H1 (cell line): ENCODE results near the gene SLC6A7. TPM values are rescaled to one million over a fixed set of nuclear protein-coding genes. Genes with fewer than 3 reads are reported as not detected.

Source experiments
- CTCF ChIA-PET: fragments of 300-600 bp; sonication (Branson Sonifier 250); formaldehyde crosslinking; loops from one replicate; lab custom pipeline; 2021; ENCODE audit not compliant: partially characterized antibody; lab: Charles Lee
- POLR2A ChIA-PET: fragments of 300-600 bp; sonication (Branson Sonifier 250); formaldehyde crosslinking; loops from one replicate; lab custom pipeline; 2021; ENCODE audit warnings: inconsistent platforms; ENCODE audit not compliant: partially characterized antibody; lab: Charles Lee
- DNase-seq, 2 experiments: peaks; one replicate each; pipeline versions ENCODE4 v3.0.0 to v3.0.0-alpha.2; 2010 to 2022; ENCODE audit warnings: low spot score in 2 of 2, low read depth in 1 of 2, mixed read lengths in 1 of 2
- FAIRE-seq: peaks from 2 replicates; lab custom pipeline; 2011; peaks lifted over from hg19 to GRCh38; lab: Jason Lieb, UNC
- H2AFZ ChIP-seq: 2 replicates; pipeline ENCODE4 v1.8.1; 2012; ENCODE audit warnings: low read length, inconsistent platforms
- H2AK5ac ChIP-seq: 2 replicates; pipeline ENCODE4 v1.6.1; 2013; ENCODE audit warnings: low read depth, low read length
- H2BK120ac ChIP-seq: replicated peaks from 2 replicates; pipeline ENCODE3; 2013; ENCODE audit warnings: low read depth, low read length, inconsistent platforms
- H2BK12ac ChIP-seq: 2 replicates; pipeline ENCODE4 v1.6.1; 2013; ENCODE audit warnings: low read depth, low read length
- H2BK15ac ChIP-seq: 2 replicates; pipeline ENCODE4 v1.6.1; 2013; ENCODE audit warnings: low read length
- H2BK20ac ChIP-seq: 2 replicates; pipeline ENCODE4 v1.6.1; 2013; ENCODE audit warnings: low read length
- H2BK5ac ChIP-seq: 2 replicates; pipeline ENCODE4 v1.6.1; 2013; ENCODE audit warnings: low read depth, low read length
- H3K14ac ChIP-seq: 2 replicates; pipeline ENCODE4 v1.6.1; 2013; ENCODE audit warnings: inconsistent platforms; ENCODE audit not compliant: insufficient read length
- H3K18ac ChIP-seq: 2 replicates; pipeline ENCODE4 v1.6.1; 2013; ENCODE audit warnings: low read length; ENCODE audit errors: extremely low read depth
- H3K23ac ChIP-seq: 2 replicates; pipeline ENCODE4 v1.6.1; 2013; ENCODE audit warnings: inconsistent platforms; ENCODE audit not compliant: insufficient read length
- H3K23me2 ChIP-seq: 2 replicates; pipeline ENCODE4 v1.6.1; 2013; ENCODE audit warnings: low read depth, low read length
- H3K27ac ChIP-seq: 2 replicates; pipeline ENCODE4 v1.6.1; 2011; ENCODE audit warnings: low read depth, low read length, inconsistent platforms
- H3K27me3 ChIP-seq, 4 experiments: replicated peaks in 1 of 4; 1 replicate in 1 of 4; 2 replicates in 3 of 4; pipeline versions ENCODE4 v1.6.1 to v1.8.1; 2011 to 2013; ENCODE audit warnings: low read length in 3 of 4, mild to moderate bottlenecking in 3 of 4, inconsistent platforms in 2 of 4, mixed read lengths in 2 of 4, moderate library complexity in 1 of 4; ENCODE audit not compliant: control insufficient read depth in 3 of 4, insufficient read depth in 3 of 4; ENCODE audit errors: extremely low read depth in 1 of 4
- H3K36me3 ChIP-seq, 4 experiments: 2 replicates each; pipeline versions ENCODE4 v1.6.1 to v1.8.1; 2011 to 2013; ENCODE audit warnings: mild to moderate bottlenecking in 4 of 4, low read length in 3 of 4, moderate library complexity in 2 of 4, control low read depth in 1 of 4, inconsistent platforms in 1 of 4; ENCODE audit not compliant: insufficient read depth in 4 of 4, control insufficient read depth in 2 of 4
- H3K4ac ChIP-seq: replicated peaks from 2 replicates; pipeline ENCODE3; 2013; ENCODE audit warnings: low read length, low read depth, mixed read lengths, inconsistent platforms; ENCODE audit not compliant: insufficient read length
- H3K4me1 ChIP-seq, 4 experiments: replicated peaks in 1 of 4; 1 replicate in 1 of 4; 2 replicates in 3 of 4; pipeline versions ENCODE4 v1.6.1 to v1.8.1; 2011 to 2013; ENCODE audit warnings: low read length in 3 of 4, inconsistent platforms in 2 of 4, mixed read lengths in 1 of 4; ENCODE audit not compliant: insufficient read depth in 4 of 4, control insufficient read depth in 3 of 4
- H3K4me2 ChIP-seq, 2 experiments: 2 replicates each; pipeline versions ENCODE4 v1.6.1 to v1.8.1; 2011 to 2013; ENCODE audit warnings: low read depth in 2 of 2, low read length in 2 of 2, control low read depth in 1 of 2, inconsistent platforms in 1 of 2, mild to moderate bottlenecking in 1 of 2; ENCODE audit not compliant: insufficient read depth in 1 of 2
- H3K4me3 ChIP-seq, 4 experiments: fragments of 200-600, 300-600 bp in 1 of 4; sonication (generic), shearing (Covaris generic), sonication (Bioruptor Twin) in 1 of 4; 2 replicates each; pipeline versions ENCODE4 v1.5.1 to v1.8.1; 2011 to 2016; ENCODE audit warnings: low read length in 4 of 4, low read depth in 3 of 4, control low read depth in 2 of 4, inconsistent platforms in 2 of 4, mild to moderate bottlenecking in 2 of 4, mixed read lengths in 1 of 4, moderate library complexity in 1 of 4; ENCODE audit not compliant: insufficient read depth in 2 of 4; ENCODE audit errors: extremely low read depth in 1 of 4
- H3K56ac ChIP-seq: replicated peaks from 2 replicates; pipeline ENCODE3; 2013; ENCODE audit warnings: low read depth, mild to moderate bottlenecking, mixed read lengths, low read length, inconsistent platforms; ENCODE audit not compliant: insufficient read length
- H3K79me1 ChIP-seq: 2 replicates; pipeline ENCODE4 v1.6.1; 2013; ENCODE audit warnings: low read depth, low read length, control low read depth
- H3K79me2 ChIP-seq, 2 experiments: 2 replicates each; pipeline versions ENCODE4 v1.6.1 to v1.8.1; 2012 to 2013; ENCODE audit warnings: low read length in 2 of 2, mild to moderate bottlenecking in 2 of 2, inconsistent platforms in 1 of 2; ENCODE audit not compliant: insufficient read depth in 2 of 2, control insufficient read depth in 1 of 2
- H3K9ac ChIP-seq, 4 experiments: replicated peaks in 1 of 4; 1 replicate in 1 of 4; 2 replicates in 3 of 4; pipeline versions ENCODE4 v1.6.1 to v1.8.1; 2011 to 2013; ENCODE audit warnings: low read depth in 3 of 4, low read length in 3 of 4, control low read depth in 2 of 4, mild to moderate bottlenecking in 2 of 4, moderate library complexity in 2 of 4, inconsistent platforms in 1 of 4; ENCODE audit errors: extremely low read depth in 1 of 4
- H3K9me3 ChIP-seq, 2 experiments: 2 replicates each; pipeline versions ENCODE4 v1.6.1 to v1.8.1; 2012 to 2013; ENCODE audit warnings: mild to moderate bottlenecking in 2 of 2, moderate library complexity in 2 of 2, control low read depth in 1 of 2, inconsistent platforms in 1 of 2, low read depth in 1 of 2, low read length in 1 of 2, mixed read lengths in 1 of 2; ENCODE audit not compliant: insufficient read depth in 2 of 2
- H4K20me1 ChIP-seq, 2 experiments: replicated peaks in 1 of 2; 2 replicates each; pipeline versions ENCODE3 to v1.8.1; 2011 to 2013; ENCODE audit warnings: inconsistent platforms in 2 of 2, low read length in 2 of 2, mild to moderate bottlenecking in 1 of 2; ENCODE audit not compliant: insufficient read depth in 2 of 2, control insufficient read depth in 1 of 2
- H4K5ac ChIP-seq: 2 replicates; pipeline ENCODE4 v1.6.1; 2013; ENCODE audit warnings: low read length, low read depth, mixed read lengths, inconsistent platforms; ENCODE audit not compliant: insufficient read length
- H4K8ac ChIP-seq: 2 replicates; pipeline ENCODE4 v1.8.0; 2013; ENCODE audit warnings: mild to moderate bottlenecking, moderate library complexity, low read length, inconsistent platforms; ENCODE audit not compliant: insufficient read depth; ENCODE audit errors: extremely low read depth
- H4K91ac ChIP-seq: replicated peaks from 2 replicates; pipeline ENCODE3; 2013; ENCODE audit warnings: low read length, mixed read lengths, inconsistent platforms; ENCODE audit not compliant: insufficient read length
- ATF2 ChIP-seq: IDR thresholded peaks from 2 replicates; pipeline ENCODE4 v1.6.1; 2012; ENCODE audit warnings: low read length, inconsistent platforms
- EZH2 ChIP-seq: fragments of 200-600 bp; sonication (generic); IDR thresholded peaks from 2 replicates; pipeline ENCODE4 v1.7.1; 2012; ENCODE audit warnings: low read depth, mild to moderate bottlenecking, moderate library complexity, low read length, inconsistent platforms; ENCODE audit not compliant: severe bottlenecking
- HDAC6 ChIP-seq: IDR thresholded peaks from one replicate; pipeline ENCODE4 v1.7.1; 2012; ENCODE audit warnings: low read depth, mild to moderate bottlenecking, inconsistent platforms, low read length, moderate library complexity
- KDM4A ChIP-seq: IDR thresholded peaks from one replicate; pipeline ENCODE4 v1.7.1; 2012; ENCODE audit warnings: low read depth, mild to moderate bottlenecking, moderate library complexity, low read length, inconsistent platforms; ENCODE audit not compliant: severe bottlenecking
- POLR2A ChIP-seq, 2 experiments: IDR thresholded peaks; 1 replicate in 1 of 2; 2 replicates in 1 of 2; pipeline ENCODE4 v1.6.1; 2011; ENCODE audit warnings: low read depth in 2 of 2, low read length in 2 of 2, mild to moderate bottlenecking in 2 of 2; ENCODE audit errors: control extremely low read depth in 1 of 2
- RBBP5 ChIP-seq: IDR thresholded peaks from 2 replicates; pipeline ENCODE4 v1.7.1; 2012; ENCODE audit warnings: low read depth, mild to moderate bottlenecking, inconsistent platforms, low read length, moderate library complexity, borderline replicate concordance
- RFX5 ChIP-seq: IDR thresholded peaks from 2 replicates; pipeline ENCODE4 v1.6.1; 2011; ENCODE audit warnings: low read depth, low read length, improper control_type of control experiment, borderline replicate concordance
- TAF1 ChIP-seq: IDR thresholded peaks from 2 replicates; pipeline ENCODE4 v1.6.1; 2011; ENCODE audit warnings: mild to moderate bottlenecking, low read depth, low read length
- WGBS, 2 experiments: shearing (Covaris generic) in 1 of 2; methylation state at CpG; one replicate each; pipeline versions ENCODE4 v1.1.6 to v1.1.7; 2013 to 2015; ENCODE audit warnings: low lambda C conversion rate in 2 of 2, mixed read lengths in 2 of 2, inconsistent platforms in 1 of 2, low coverage in 1 of 2, missing lambda C conversion rate in 1 of 2; ENCODE audit not compliant: insufficient replicate concordance in 2 of 2, insufficient coverage in 1 of 2, insufficient read length in 1 of 2; ENCODE audit errors: extremely low coverage in 1 of 2, missing lambda C conversion rate in 1 of 2; 5-methylcytosine and 5-hydroxymethylcytosine counted together
- polyA plus RNA-seq, 7 experiments: library from polyadenylated mRNA; depleted of rRNA in 3 of 7; stranded (reverse) in 5 of 7; unstranded in 2 of 7; fragments of >200 nt in 5 of 7; fragments of 200-250 nt in 2 of 7; gene quantifications; 1 replicate in 5 of 7; 2 replicates in 1 of 7; 4 replicates in 1 of 7; pipeline versions ENCODE4 v1.2.1 to v1.2.3, GENCODE V29; 2011 to 2013; ENCODE audit warnings: missing spikeins in 2 of 7, mixed read lengths in 2 of 7
- total RNA-seq: library from RNA; stranded (reverse); fragmentation: NEBNext Ultra II Directional; extraction: Animal tissue kit (Norgen Biotek cat#: 25700); gene quantifications from 2 replicates; pipeline ENCODE4 v1.2.1, GENCODE V29; 2021
- TF ChIP-seq, protein P1 (sequence below), 3 experiments: IDR thresholded peaks; 1 replicate in 2 of 3; 2 replicates in 1 of 3; pipeline versions ENCODE4 v1.5.1 to v1.6.1; 2011; ENCODE audit warnings: low read length in 3 of 3, mild to moderate bottlenecking in 3 of 3, inconsistent platforms in 2 of 3, low read depth in 1 of 3, moderate library complexity in 1 of 3; ENCODE audit not compliant: insufficient read depth in 1 of 3; ENCODE audit errors: control extremely low read depth in 1 of 3

Gene SLC6A7
- total and polyA plus RNA-seq, 2 of the 8 experiments (the other 6 are each of a cell fraction or from before 2014, with no cell fraction given): 0.07 to 0.12 TPM

DNA sequence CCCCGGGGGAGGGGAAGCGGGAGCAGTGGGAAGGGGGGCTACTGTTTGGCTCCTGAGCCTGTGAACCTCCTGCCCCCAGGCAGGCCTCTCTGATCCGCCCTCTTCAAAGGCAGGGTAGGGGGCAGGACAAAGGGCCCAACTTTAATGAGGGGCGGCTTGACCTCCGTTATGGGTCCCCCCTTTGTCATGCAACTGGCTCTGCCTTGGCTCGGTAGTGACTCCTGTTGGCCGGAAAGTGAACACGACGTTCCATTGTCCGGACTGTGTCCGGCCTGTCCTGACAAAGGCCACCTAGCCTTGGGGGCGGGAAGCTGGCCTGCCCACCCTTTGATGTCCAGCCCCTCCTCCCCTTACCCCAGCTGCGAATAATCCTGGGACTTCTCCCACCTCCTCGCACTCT, 22.0 kb upstream of the SLC6A7 start:
- no peak overlapping the region for H4K91ac ChIP-seq
- H3K56ac ChIP-seq: no peak overlapping the region
- H2BK20ac ChIP-seq: no peak overlapping the region
- 63% methylated on average over 13 of the region's 14 CpGs; no CpG with 5 or more reads in 1 of the 2 experiments for WGBS, 2 experiments
- peaks cover 58 to 81% (median 74%) of the 10 kb centered on the region in 4 experiments for H3K27me3 ChIP-seq
- H4K5ac ChIP-seq: no peak overlapping the region
- H2AFZ ChIP-seq: no peak overlapping the region
- no peak overlapping the region for H3K9ac ChIP-seq
- no peak overlapping the region for H3K14ac ChIP-seq
- H2BK5ac ChIP-seq: no peak overlapping the region
- H3K79me2 ChIP-seq: no peaks in the 10 kb centered on the region
- no peak overlapping the region for H2BK120ac ChIP-seq
- FAIRE-seq (no peak), DNase-seq (no peak)
- H3K23ac ChIP-seq: no peak overlapping the region
- no peak overlapping the region for H4K8ac ChIP-seq
- H3K23me2 ChIP-seq: peaks cover 3% of the 10 kb centered on the region; the same call in 1 of the 2 replicates
- ChIA-PET CTCF (interaction anchor here (0.7 to 17.8 kb wide), 25 partner anchors 6 to 184 kb away, joined by 3 to 406 read pairs (median 5); partner anchors contain the start of genes CDX1 and SLC6A7), POLR2A (interaction anchor here (0.5 kb wide), 1 partner anchor 23 kb away, joined by 3 read pairs; no protein-coding TSS in a partner anchor)
- no peaks in the 10 kb centered on the region for H3K79me1 ChIP-seq
- H2AK5ac ChIP-seq: no peak overlapping the region
- no peak overlapping the region for H3K18ac ChIP-seq
- H3K4ac ChIP-seq: no peak overlapping the region
- H3K4me1 ChIP-seq: peaks cover 4 to 9% (median 7%) of the 10 kb centered on the region in 4 experiments
- H3K4me3 ChIP-seq: no peak overlapping the region
- H3K4me2 ChIP-seq: peak overlapping the region; percentile 25 to 59; a peak in 2 of 4 replicates
- H2BK12ac ChIP-seq: no peak overlapping the region
- H2BK15ac ChIP-seq: no peak overlapping the region
- H3K36me3 ChIP-seq: no peaks in the 10 kb centered on the region; a peak in 1 of 8 replicates
- no peaks in the 10 kb centered on the region for H3K9me3 ChIP-seq
- H4K20me1 ChIP-seq: peaks cover 4 to 7% of the 10 kb centered on the region in 2 experiments
- no peak overlapping the region for H3K27ac ChIP-seq
- no peak for TF ChIP-seq EZH2
- TF ChIP-seq POLR2A (IDR thresholded peaks at IDR 0.05; ENCODE audit: control extremely low read depth in 1 of 2, low read depth in 2 of 2, low read length in 2 of 2): no peak
- TF ChIP-seq TAF1: no peak
- TF ChIP-seq HDAC6: no peak
- no peak for TF ChIP-seq RBBP5
- TF ChIP-seq RFX5: no peak
- TF ChIP-seq, protein P1, sequence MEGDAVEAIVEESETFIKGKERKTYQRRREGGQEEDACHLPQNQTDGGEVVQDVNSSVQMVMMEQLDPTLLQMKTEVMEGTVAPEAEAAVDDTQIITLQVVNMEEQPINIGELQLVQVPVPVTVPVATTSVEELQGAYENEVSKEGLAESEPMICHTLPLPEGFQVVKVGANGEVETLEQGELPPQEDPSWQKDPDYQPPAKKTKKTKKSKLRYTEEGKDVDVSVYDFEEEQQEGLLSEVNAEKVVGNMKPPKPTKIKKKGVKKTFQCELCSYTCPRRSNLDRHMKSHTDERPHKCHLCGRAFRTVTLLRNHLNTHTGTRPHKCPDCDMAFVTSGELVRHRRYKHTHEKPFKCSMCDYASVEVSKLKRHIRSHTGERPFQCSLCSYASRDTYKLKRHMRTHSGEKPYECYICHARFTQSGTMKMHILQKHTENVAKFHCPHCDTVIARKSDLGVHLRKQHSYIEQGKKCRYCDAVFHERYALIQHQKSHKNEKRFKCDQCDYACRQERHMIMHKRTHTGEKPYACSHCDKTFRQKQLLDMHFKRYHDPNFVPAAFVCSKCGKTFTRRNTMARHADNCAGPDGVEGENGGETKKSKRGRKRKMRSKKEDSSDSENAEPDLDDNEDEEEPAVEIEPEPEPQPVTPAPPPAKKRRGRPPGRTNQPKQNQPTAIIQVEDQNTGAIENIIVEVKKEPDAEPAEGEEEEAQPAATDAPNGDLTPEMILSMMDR (IDR thresholded peaks at IDR 0.05; ENCODE audit: control extremely low read depth in 1 of 3, insufficient read depth in 1 of 3, low read depth in 1 of 3, low read length in 3 of 3): peak in 2 of 3 experiments; percentile 55 to 71; a peak in 3 of 4 replicates
- TF ChIP-seq KDM4A: no peak
- no peak for TF ChIP-seq ATF2
